GM19467 (cell line): ENCODE measurements around the gene BRWD1.

ENCODE experiments used
- ATAC-seq: cut with Tn5 transposase; IDR thresholded peaks from one replicate; pipeline ENCODE4 v1.9.1; 2021; ENCODE audit warnings: mild to moderate bottlenecking, moderate library complexity; ENCODE audit not compliant: unreplicated experiment

Gene BRWD1

DNA sequence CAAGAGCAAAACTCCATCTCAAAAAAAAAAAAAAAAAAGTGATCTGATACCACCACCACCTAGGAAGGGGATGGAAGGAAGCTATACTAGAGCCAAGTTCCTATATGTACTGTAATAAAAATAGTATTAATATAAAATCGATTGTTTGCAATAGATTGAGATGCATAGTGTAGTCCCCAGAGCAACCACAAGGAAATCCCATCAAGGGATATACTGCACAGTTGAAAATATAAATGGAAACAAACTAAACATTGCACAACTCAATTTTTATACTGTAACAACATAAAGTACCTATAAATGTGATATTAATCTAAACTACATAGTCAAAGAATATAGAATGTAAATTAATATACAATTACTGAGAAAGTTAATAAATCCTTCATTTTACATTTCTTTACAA is 109.3 kb downstream of the BRWD1 start:
- ATAC-seq, result no peak

GRCh38 chr21:39198800-39199199 is 114.6 kb downstream of the BRWD1 start:
- no peak for ATAC-seq

GRCh38 chr21:39197448-39198233 is 115.8 kb downstream of the BRWD1 start:
- no peak for ATAC-seq

GRCh38 chr21:39196838-39197237 is 116.6 kb downstream of the BRWD1 start:
- ATAC-seq, result no peak

DNA sequence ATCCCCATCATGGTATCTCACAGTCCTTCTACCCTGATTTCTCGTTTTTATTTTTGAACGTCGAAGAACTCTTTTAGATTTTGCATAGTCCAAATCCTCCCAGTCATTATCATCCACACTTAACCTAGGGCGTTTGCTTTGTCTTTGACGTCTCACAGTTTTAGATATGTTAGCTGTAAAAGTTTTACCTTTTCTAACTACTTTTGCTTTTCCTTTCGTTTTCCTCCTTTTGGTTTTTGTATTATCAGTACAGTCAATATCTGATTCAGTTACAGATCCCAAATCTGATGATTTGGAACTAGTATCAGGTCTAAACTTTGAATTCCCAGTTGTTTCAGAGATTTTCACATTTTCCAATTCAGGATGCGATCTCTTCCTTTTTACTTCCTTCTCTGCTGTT is 117.1 kb downstream of the BRWD1 start:
- no peak for ATAC-seq

- no peak for ATAC-seq
Observed at GRCh38 chr21:39193380-39193779, 120.1 kb downstream of the BRWD1 start.

DNA sequence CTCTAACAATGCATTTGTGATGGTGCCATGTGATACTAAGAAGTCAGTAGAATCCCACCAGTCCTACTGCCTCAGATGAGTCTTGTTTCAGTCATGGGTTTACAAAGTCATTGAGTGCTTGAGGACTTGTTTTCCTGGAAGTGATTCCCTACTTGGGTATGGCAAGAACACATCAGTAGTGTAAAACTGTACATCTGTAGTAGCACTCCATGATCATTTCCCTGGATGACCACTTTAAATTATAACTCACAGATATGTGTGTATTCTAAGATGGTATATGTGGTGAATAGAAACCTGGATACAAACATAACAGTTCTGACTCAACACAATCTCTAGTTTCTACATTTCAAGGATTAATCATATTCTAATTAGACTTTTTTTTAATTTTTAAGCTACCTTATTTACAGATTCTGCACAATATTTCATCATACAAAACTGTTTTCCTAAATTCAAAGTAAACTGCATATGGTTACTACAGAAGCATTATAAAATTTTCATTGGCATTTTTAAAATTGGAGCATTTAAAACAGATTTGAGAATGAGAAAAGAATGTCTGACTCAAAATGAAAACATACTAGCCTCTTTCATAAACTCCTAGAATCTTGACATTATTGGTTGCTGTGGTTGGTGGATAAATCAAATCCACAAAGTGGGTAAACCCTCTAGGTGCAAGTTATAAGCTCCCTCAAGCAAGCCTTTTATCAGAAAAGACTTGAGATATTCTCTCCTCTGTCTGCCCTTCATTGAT is 123.4 kb downstream of the BRWD1 start:
- ATAC-seq, result no peak

- no peak for ATAC-seq
Observed at GRCh38 chr21:39188521-39189139, 124.8 kb downstream of the BRWD1 start.

- ATAC-seq, result no peak
Observed at GRCh38 chr21:39187141-39187540, 126.3 kb downstream of the BRWD1 start.

- ATAC-seq, result no peak
Observed at GRCh38 chr21:39186676-39187075, 126.8 kb downstream of the BRWD1 start.

- ATAC-seq, result no peak
Observed at GRCh38 chr21:39185157-39185556, 128.3 kb downstream of the BRWD1 start.

GRCh38 chr21:39184050-39184980 is 129.1 kb downstream of the BRWD1 start:
- ATAC-seq, result no peak

GRCh38 chr21:39183272-39184049 is 130.0 kb downstream of the BRWD1 start, which contains the start of gene PSMG1:
PSMG1 (minus strand) TSS chr21:39183451; CDS start chr21:39183385, 66 bp downstream.
- peak; percentile 88 for ATAC-seq

- peak; percentile 19 for ATAC-seq
Observed at GRCh38 chr21:39182484-39183271, 130.8 kb downstream of the BRWD1 start.

GRCh38 chr21:39182016-39182415 is 131.4 kb downstream of the BRWD1 start:
- ATAC-seq, result no peak

GRCh38 chr21:39181205-39181818 is 132.1 kb downstream of the BRWD1 start:
- no peak for ATAC-seq

DNA sequence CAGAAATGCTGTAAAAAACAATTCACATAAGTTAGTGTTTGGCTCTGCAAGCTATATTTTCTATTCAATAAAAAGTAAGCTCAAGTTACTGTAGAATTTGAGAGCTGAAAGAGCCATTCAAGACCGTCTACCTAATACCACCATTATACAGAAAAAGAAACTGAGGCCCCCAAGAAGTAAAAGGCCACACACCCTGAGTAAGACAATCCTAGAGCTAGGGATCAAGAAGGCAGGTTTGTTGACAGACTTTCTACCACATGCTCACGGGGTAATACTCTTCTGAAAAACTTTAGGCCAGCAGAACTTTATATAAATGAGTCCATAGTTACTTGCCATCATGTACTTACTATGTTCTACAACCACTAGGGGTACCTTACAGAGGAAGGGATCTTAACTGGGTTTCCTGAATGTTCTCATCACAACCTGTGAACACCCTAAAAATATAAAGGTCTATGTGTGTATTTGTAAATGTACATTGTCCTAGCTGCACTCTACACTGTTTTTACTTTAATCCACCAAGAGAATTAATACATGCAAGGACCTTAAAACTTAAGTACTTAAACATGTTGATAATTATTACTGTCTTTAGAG is 132.9 kb downstream of the BRWD1 start:
- ATAC-seq, result no peak

DNA sequence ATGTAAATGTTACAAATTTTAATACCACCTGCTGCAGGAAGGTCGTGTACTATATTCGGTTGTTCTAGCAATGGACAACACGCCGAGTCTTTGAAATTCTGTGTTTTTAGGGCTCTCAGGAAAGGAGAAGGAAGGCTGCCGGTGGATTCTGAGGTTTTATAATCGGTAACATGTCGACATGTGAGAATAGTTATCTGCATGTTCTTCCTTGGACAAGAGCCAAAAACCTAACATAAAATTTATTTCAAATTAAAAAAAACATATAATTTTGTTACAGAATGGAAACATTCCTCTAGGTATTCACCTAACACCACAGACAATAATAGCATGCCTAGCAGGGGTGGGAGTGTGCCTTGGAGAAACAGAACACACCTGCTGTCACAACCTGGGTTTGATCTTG is 135.0 kb downstream of the BRWD1 start:
- ATAC-seq, result no peak
